Loucy (cell line): ENCODE results near the gene MRE11.
A peak's percentile ranks its signal among the peaks of the same experiment; 100 is the strongest.

Source experiments
- EZH2phosphoT487 ChIP-seq: fragments of 200-600 bp; IDR thresholded peaks from 2 replicates; pipeline ENCODE4 v1.6.1; 2018; ENCODE audit warnings: antibody characterized with exemption, mild to moderate bottlenecking, moderate library complexity, borderline replicate concordance
- TF ChIP-seq, protein P1 (sequence below): fragments of 200-600 bp; sonication (generic); conservative IDR thresholded peaks from 2 replicates; pipeline ENCODE4 v1.5.1; 2014; ENCODE audit warnings: mild to moderate bottlenecking, antibody characterized with exemption, low read length

DNA sequence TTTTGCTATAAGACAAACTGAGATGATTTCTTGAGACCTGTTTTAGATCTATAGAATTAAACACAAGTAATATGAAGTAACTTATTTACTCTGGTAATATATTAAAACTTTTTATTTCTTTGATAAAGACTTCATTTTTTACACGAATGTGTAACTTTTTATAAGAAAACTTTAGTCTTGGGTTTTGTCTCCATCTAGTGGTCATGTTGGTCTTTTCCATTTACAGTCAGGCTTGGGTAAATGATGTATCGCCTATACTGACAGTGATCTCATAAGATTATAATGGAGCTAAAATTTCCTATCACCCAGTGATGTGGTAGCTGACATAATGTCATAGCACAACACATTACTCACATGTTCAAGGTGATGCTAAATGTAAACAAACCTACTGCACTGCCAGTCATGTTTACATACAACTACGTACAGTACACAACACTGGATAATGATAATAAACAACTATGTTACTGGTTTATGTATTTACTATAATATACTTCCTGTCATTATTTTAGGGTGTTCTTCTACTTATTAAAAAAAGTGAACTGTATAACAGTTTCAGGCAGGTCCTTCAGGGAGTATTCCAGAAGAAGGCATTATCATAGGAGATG is 11.1 kb upstream of the MRE11 start:
- TF ChIP-seq, protein P1, sequence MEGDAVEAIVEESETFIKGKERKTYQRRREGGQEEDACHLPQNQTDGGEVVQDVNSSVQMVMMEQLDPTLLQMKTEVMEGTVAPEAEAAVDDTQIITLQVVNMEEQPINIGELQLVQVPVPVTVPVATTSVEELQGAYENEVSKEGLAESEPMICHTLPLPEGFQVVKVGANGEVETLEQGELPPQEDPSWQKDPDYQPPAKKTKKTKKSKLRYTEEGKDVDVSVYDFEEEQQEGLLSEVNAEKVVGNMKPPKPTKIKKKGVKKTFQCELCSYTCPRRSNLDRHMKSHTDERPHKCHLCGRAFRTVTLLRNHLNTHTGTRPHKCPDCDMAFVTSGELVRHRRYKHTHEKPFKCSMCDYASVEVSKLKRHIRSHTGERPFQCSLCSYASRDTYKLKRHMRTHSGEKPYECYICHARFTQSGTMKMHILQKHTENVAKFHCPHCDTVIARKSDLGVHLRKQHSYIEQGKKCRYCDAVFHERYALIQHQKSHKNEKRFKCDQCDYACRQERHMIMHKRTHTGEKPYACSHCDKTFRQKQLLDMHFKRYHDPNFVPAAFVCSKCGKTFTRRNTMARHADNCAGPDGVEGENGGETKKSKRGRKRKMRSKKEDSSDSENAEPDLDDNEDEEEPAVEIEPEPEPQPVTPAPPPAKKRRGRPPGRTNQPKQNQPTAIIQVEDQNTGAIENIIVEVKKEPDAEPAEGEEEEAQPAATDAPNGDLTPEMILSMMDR, result peak; percentile 80
- no peak for TF ChIP-seq EZH2phosphoT487
